IMR-90 (cell line): ENCODE data around the gene MFAP4. TPM values are rescaled to one million over a fixed set of nuclear protein-coding genes. Genes with fewer than 3 reads are reported as not detected.

Experiments used
- ATAC-seq: fragments of 200-7000 bp; cut with Tn5 transposase; 2 replicates; pipeline ENCODE4 v1.9.1; 2020; ENCODE audit warnings: low read depth, mild to moderate bottlenecking, moderate library complexity
- BruUV-seq: library from RNA; stranded (reverse); fragments of 400-500 nt; replicated peaks from 2 replicates; lab custom pipeline; 2021; lab: Mats Ljungman, UMichigan
- CTCF ChIA-PET: fragments of 300-600 bp; formaldehyde crosslinking; extraction: SDS; loops from one replicate; lab custom pipeline; 2021; ENCODE audit warnings: antibody characterized with exemption; lab: Yijun Ruan, JAX
- POLR2A ChIA-PET: fragments of 300-600 bp; sonication (Branson Sonifier 250); formaldehyde crosslinking; loops from one replicate; lab custom pipeline; 2022; ENCODE audit warnings: antibody characterized with exemption; ENCODE audit not compliant: unreplicated experiment; lab: Charles Lee
- DNase-seq: peaks from one replicate; pipeline ENCODE4 v3.0.0; 2013
- H2AFZ ChIP-seq: replicated peaks from 2 replicates; pipeline ENCODE3; 2013; ENCODE audit warnings: low read length, mild to moderate bottlenecking; ENCODE audit not compliant: poor library complexity
- H2AK5ac ChIP-seq: 2 replicates; pipeline ENCODE4 v1.6.1; 2013; ENCODE audit warnings: low read depth, low read length, inconsistent platforms
- H2AK9ac ChIP-seq: replicated peaks from 2 replicates; pipeline ENCODE3; 2013; ENCODE audit warnings: mild to moderate bottlenecking, low read depth, low read length, moderate library complexity; ENCODE audit not compliant: poor library complexity
- H2BK120ac ChIP-seq: 2 replicates; pipeline ENCODE4 v1.6.1; 2013; ENCODE audit warnings: low read depth, low read length, inconsistent platforms
- H2BK15ac ChIP-seq: 3 replicates; pipeline ENCODE4 v1.6.1; 2013; ENCODE audit warnings: low read depth, low read length, inconsistent platforms
- H2BK20ac ChIP-seq: 2 replicates; pipeline ENCODE4 v1.6.1; 2013; ENCODE audit warnings: low read depth, mild to moderate bottlenecking, inconsistent platforms, low read length, moderate library complexity
- H2BK5ac ChIP-seq: 2 replicates; pipeline ENCODE4 v1.6.1; 2013; ENCODE audit warnings: mild to moderate bottlenecking, low read depth, low read length, inconsistent platforms; ENCODE audit not compliant: poor library complexity, severe bottlenecking
- H3K14ac ChIP-seq: replicated peaks from 2 replicates; pipeline ENCODE4 v1.6.1; 2013; ENCODE audit warnings: low read depth, low read length, inconsistent platforms
- H3K18ac ChIP-seq: 2 replicates; pipeline ENCODE4 v1.6.1; 2013; ENCODE audit warnings: low read depth, low read length, control low read depth
- H3K23ac ChIP-seq: 2 replicates; pipeline ENCODE4 v1.6.1; 2013; ENCODE audit warnings: low read depth, low read length, inconsistent platforms
- H3K27ac ChIP-seq: 2 replicates; pipeline ENCODE4 v1.5.1; 2013; ENCODE audit warnings: mild to moderate bottlenecking, control low read depth, low read length; ENCODE audit not compliant: insufficient read depth
- H3K27me3 ChIP-seq: 2 replicates; pipeline ENCODE4 v1.6.1; 2013; ENCODE audit warnings: low read length; ENCODE audit not compliant: control insufficient read depth, insufficient read depth
- H3K36me3 ChIP-seq: 2 replicates; pipeline ENCODE4 v1.6.1; 2013; ENCODE audit warnings: low read length, mixed read lengths; ENCODE audit not compliant: control insufficient read depth, insufficient read depth
- H3K4ac ChIP-seq: 2 replicates; pipeline ENCODE4 v1.6.1; 2013; ENCODE audit warnings: low read depth, low read length, inconsistent platforms
- H3K4me1 ChIP-seq: 2 replicates; pipeline ENCODE4 v1.6.1; 2013; ENCODE audit warnings: low read length, mixed read lengths; ENCODE audit not compliant: control insufficient read depth, insufficient read depth
- H3K4me2 ChIP-seq: 2 replicates; pipeline ENCODE4 v1.6.1; 2013; ENCODE audit warnings: low read depth, mild to moderate bottlenecking, control low read depth, low read length, moderate library complexity
- H3K4me3 ChIP-seq: 2 replicates; pipeline ENCODE4 v1.5.1; 2013; ENCODE audit warnings: low read depth, mild to moderate bottlenecking, control low read depth, low read length, moderate library complexity; ENCODE audit not compliant: insufficient read depth
- H3K56ac ChIP-seq: 2 replicates; pipeline ENCODE4 v1.6.1; 2013; ENCODE audit warnings: low read length, inconsistent platforms; ENCODE audit not compliant: insufficient read depth; ENCODE audit errors: extremely low read depth
- H3K79me1 ChIP-seq, 2 experiments: 2 replicates each; pipeline ENCODE4 v1.6.1; 2013; ENCODE audit warnings: low read length in 2 of 2, inconsistent platforms in 1 of 2, low read depth in 1 of 2
- H3K9ac ChIP-seq: 2 replicates; pipeline ENCODE4 v1.6.1; 2013; ENCODE audit warnings: low read depth, low read length, control low read depth
- H3K9me1 ChIP-seq: 2 replicates; pipeline ENCODE4 v1.6.1; 2013; ENCODE audit warnings: low read length, inconsistent platforms; ENCODE audit not compliant: insufficient read depth
- H3K9me3 ChIP-seq: 2 replicates; pipeline ENCODE4 v1.6.1; 2013; ENCODE audit warnings: low read length; ENCODE audit not compliant: control insufficient read depth, insufficient read depth
- H4K20me1 ChIP-seq: 2 replicates; pipeline ENCODE4 v1.6.1; 2013; ENCODE audit warnings: low read length, inconsistent platforms; ENCODE audit not compliant: insufficient read depth
- H4K5ac ChIP-seq: 2 replicates; pipeline ENCODE4 v1.6.1; 2013; ENCODE audit warnings: mild to moderate bottlenecking, low read depth, low read length, control low read depth
- H4K8ac ChIP-seq, 2 experiments: 2 replicates each; pipeline ENCODE4 v1.6.1; 2013; ENCODE audit warnings: low read depth in 2 of 2, low read length in 2 of 2, control low read depth in 1 of 2, inconsistent platforms in 1 of 2
- H4K91ac ChIP-seq: 2 replicates; pipeline ENCODE4 v1.6.1; 2013; ENCODE audit warnings: low read depth, low read length, inconsistent platforms; ENCODE audit not compliant: insufficient read depth
- CEBPB ChIP-seq: IDR thresholded peaks from 2 replicates; pipeline ENCODE4 v1.6.1; 2012; ENCODE audit warnings: low read depth, low read length, improper control_type of control experiment
- FOS ChIP-seq: fragments of 150-350 bp; IDR thresholded peaks from 2 replicates; pipeline ENCODE4 v1.6.1; 2016; ENCODE audit warnings: low read depth, low read length
- WGBS, 2 experiments: methylation state at CpG; one replicate each; pipeline versions ENCODE4 v1.1.5 to v1.1.7; 2013; ENCODE audit warnings: missing lambda C conversion rate in 2 of 2; ENCODE audit not compliant: insufficient read length in 1 of 2; ENCODE audit errors: extremely low coverage in 2 of 2; 5-methylcytosine and 5-hydroxymethylcytosine counted together
- dilution Hi-C: fragments of 300-500 bp; cut with HindIII; formaldehyde crosslinking; loops from one replicate; pipeline ENCODE4 v1.14.3; 2018; ENCODE audit warnings: low sequenced_read_pairs; ENCODE audit not compliant: unreplicated experiment
- in situ Hi-C: fragments of 300-500 bp; cut with MboI; formaldehyde crosslinking; loops from 3 replicates; pipeline ENCODE4 v1.14.3; 2019; ENCODE audit warnings: low sequenced_read_pairs, inconsistent platforms, mixed read lengths
- intact Hi-C: fragments of 100-400 bp; cut with micrococcal nuclease; formaldehyde crosslinking; loops from 2 replicates; pipeline ENCODE4 v1.10.0; 2022
- polyA plus RNA-seq, 3 experiments: library from polyadenylated mRNA; depleted of rRNA; stranded (reverse); fragments of >200 nt; gene quantifications; 2 replicates each; pipeline ENCODE4 v1.2.3, GENCODE V29; 2012; ENCODE audit warnings: low replicate concordance in 1 of 3
- total RNA-seq: library from RNA; depleted of rRNA; stranded (reverse); fragments of >200 nt; gene quantifications from 2 replicates; pipeline ENCODE4 v1.2.3, GENCODE V29; 2012

Gene MFAP4
- total and polyA plus RNA-seq, 2 of the 4 experiments (the other 2 are of a cell fraction), result 7.0 to 71.6 TPM

GRCh38 chr17:19387921-19388521 is 1.0 kb upstream of the MFAP4 start:
- no TSS peak for BruUV-seq
- H4K20me1 ChIP-seq, result peaks cover 19% of the 10 kb centered on the region
- peak overlapping the region; percentile 46 for H3K23ac ChIP-seq
- peak overlapping the region; percentile 45; the same call in 1 of the 2 replicates for H3K56ac ChIP-seq
- 0 out of 2 replicates have a peak, but pooled peaks have one; percentile 44 for TF ChIP-seq CEBPB
- TF ChIP-seq FOS, result no peak
- peak overlapping the region; percentile 73 for H3K18ac ChIP-seq
- peak overlapping the region; percentile 94 for H2AK5ac ChIP-seq
- POLR2A ChIA-PET, result interaction anchor here (2.2 kb wide), 1 partner anchor 10 kb away, joined by 12 read pairs; the partner anchor contains the start of gene MAPK7
- H3K27ac ChIP-seq, result peak overlapping the region; percentile 95
- CTCF ChIA-PET, result no interaction called here
- H2AFZ ChIP-seq, result peak overlapping the region; percentile 84
- H3K4me2 ChIP-seq, result peak overlapping the region; percentile 36
- DNase-seq (peak; percentile 76), ATAC-seq (no peak; the same call in 1 of the 2 replicates)
- no CpG with 5 or more reads among the region's 2 CpGs for WGBS, 2 experiments
- H2AK9ac ChIP-seq, result peak overlapping the region; percentile 84
- H3K9ac ChIP-seq, result peak overlapping the region; percentile 54
- peak overlapping the region; percentile 27; the same call in 2 of the 3 replicates for H2BK15ac ChIP-seq
- H2BK120ac ChIP-seq, result peak overlapping the region; percentile 86
- H4K8ac ChIP-seq, result peak overlapping the region; percentile 11 to 85
- peak overlapping the region; percentile 53 for H4K5ac ChIP-seq
- H3K36me3 ChIP-seq, result peaks cover 28% of the 10 kb centered on the region
- H3K79me1 ChIP-seq, result peaks cover 9 to 33% of the 10 kb centered on the region in 2 experiments
- no peaks in the 10 kb centered on the region for H3K27me3 ChIP-seq
- in situ Hi-C loops (no loop called here), intact Hi-C loops (loop anchor here (1.0 to 2.0 kb wide), 2 partner anchors 26 to 121 kb away; partner anchors contain the start of gene B9D1), dilution Hi-C loops (no loop called here)
- H2BK20ac ChIP-seq, result peak overlapping the region; percentile 84
- peaks cover 40% of the 10 kb centered on the region for H3K9me1 ChIP-seq
- peak overlapping the region; percentile 71 for H4K91ac ChIP-seq
- H3K4me3 ChIP-seq, result no peak overlapping the region
- peaks cover 47% of the 10 kb centered on the region for H3K4me1 ChIP-seq
- H3K4ac ChIP-seq, result peak overlapping the region; percentile 79
- H3K14ac ChIP-seq, result peak overlapping the region; percentile 41
- H2BK5ac ChIP-seq, result peak overlapping the region; percentile 92
- H3K9me3 ChIP-seq, result no peaks in the 10 kb centered on the region
